Measurements from ENCODE around the gene CDK11A. TPM values are rescaled to one million over a fixed set of nuclear protein-coding genes. Genes with fewer than 3 reads are reported as not detected.
"Not testable (repeated sequence)": the region's sequence is repeated elsewhere in the genome, so short reads cannot be mapped to it uniquely, and the experiment has no call there.

Gene CDK11A
- 47.9 to 54.2 TPM (median 52.8 TPM) in 3 replicates for total RNA-seq

DNA sequence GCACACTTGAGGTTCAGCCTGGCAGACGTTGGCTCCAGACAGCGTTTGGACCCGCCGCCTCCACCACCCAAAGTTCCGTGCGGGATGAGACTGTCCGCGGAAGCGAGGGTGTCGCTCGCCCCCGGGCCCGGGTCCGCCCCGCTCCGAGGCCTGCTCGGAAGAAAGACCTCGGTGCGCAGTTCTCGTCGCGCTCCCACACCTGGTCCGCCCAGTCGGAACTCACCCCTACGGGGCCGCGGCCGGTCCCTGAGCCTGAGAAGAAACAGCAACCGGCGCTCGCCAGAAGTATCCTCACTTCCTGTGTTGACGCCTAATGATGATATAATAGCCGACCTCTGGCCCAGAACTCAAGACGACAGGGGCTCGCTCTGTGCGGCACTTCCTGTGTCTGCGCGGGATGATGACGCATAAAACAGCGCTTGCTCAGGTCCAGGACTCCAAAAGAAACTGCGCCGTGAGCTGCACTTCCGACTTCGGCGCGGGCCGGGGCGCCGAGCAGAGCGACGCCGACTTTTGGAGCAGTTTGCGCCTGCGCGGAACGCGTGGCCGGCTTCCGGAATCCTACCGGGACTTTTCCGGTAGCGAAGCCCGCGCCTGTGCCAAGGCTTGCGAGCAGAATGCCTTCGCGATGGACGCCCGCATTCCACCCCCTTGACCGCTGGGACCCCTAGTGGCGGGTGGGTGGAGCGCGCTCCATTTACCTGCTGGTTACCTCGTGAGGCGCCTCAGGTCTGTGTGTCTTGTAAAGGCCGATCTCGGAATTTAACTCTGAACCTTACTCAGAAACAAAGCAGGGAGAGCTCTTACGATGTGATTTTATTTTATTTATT is at the start of gene CDK11A:
Gene CDK11A, minus strand, starts transcription at position 323 of the 830 bp plus-strand sequence. CDS start 1,539 bp downstream, outside the sequence.
- not testable (repeated sequence) for H3K36me3 Mint-ChIP-seq; H3K9me3 Mint-ChIP-seq; H3K4me1 Mint-ChIP-seq; H3K27me3 Mint-ChIP-seq (ENCODE audit: low read depth)
- peak within 1 kb of the TSS; percentile 98 for H3K27ac Mint-ChIP-seq
- peak within 1 kb of the TSS; percentile 94 for H3K4me3 Mint-ChIP-seq
- peak; percentile 92 to 93 for DNase-seq (ENCODE audit: low spot score in 2 of 2, unreplicated experiment in 2 of 2)
- TF ChIP-seq, protein P1, sequence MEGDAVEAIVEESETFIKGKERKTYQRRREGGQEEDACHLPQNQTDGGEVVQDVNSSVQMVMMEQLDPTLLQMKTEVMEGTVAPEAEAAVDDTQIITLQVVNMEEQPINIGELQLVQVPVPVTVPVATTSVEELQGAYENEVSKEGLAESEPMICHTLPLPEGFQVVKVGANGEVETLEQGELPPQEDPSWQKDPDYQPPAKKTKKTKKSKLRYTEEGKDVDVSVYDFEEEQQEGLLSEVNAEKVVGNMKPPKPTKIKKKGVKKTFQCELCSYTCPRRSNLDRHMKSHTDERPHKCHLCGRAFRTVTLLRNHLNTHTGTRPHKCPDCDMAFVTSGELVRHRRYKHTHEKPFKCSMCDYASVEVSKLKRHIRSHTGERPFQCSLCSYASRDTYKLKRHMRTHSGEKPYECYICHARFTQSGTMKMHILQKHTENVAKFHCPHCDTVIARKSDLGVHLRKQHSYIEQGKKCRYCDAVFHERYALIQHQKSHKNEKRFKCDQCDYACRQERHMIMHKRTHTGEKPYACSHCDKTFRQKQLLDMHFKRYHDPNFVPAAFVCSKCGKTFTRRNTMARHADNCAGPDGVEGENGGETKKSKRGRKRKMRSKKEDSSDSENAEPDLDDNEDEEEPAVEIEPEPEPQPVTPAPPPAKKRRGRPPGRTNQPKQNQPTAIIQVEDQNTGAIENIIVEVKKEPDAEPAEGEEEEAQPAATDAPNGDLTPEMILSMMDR (IDR thresholded peaks at IDR 0.05; ENCODE audit: unreplicated experiment), result peak; percentile 67

DNA sequence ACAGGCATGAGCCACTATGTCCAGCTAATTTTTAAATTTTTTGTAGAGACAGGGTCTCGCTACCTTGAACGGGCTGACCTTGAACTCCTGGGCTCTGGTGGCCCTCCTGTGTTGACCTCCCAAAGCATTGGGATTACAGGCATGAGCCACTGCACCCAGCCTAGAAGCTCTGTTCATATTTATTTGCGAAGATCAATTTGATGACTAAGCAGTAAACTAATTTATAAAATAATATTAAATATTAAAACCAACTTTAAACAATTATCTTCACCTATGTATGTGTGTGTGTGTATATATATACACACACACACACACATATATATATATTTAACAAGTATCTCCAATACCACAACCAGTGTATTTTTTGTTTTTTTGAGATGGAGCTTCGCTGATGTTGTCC is 49.7 kb upstream of the CDK11A start:
- peaks cover 6% of the 10 kb centered on the region for H3K9me3 Mint-ChIP-seq
- TF ChIP-seq, protein P1 (IDR thresholded peaks at IDR 0.05; ENCODE audit: unreplicated experiment), result no peak
- DNase-seq (ENCODE audit: low spot score in 2 of 2, unreplicated experiment in 2 of 2), result no peak
- peaks cover 18% of the 10 kb centered on the region for H3K4me1 Mint-ChIP-seq
- peaks cover 22% of the 10 kb centered on the region for H3K36me3 Mint-ChIP-seq
- no peaks in the 10 kb centered on the region for H3K27me3 Mint-ChIP-seq (ENCODE audit: low read depth)
- no peak overlapping the region for H3K27ac Mint-ChIP-seq
- H3K4me3 Mint-ChIP-seq, result no peak overlapping the region

DNA sequence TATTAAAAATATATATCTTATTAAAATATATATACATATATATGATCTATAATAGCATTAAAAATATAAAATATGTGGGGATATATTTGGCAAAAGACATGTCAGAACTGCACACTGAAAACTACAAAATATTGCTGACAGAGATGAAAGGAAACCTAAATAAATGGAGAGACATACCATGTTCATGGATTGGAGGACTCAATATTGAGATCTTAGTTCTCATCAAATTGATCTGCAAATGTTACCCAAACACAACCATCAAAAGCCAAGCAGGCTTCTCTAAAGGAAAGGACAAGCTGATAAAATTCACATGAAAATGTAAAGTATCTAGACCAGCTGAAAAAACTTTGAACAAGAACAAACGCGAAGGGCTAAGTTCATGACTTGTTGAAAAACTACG is 46.9 kb upstream of the CDK11A start:
- Mint-ChIP-seq H3K9me3 (peaks cover 11% of the 10 kb centered on the region), H3K27me3 (ENCODE audit: low read depth) (no peaks in the 10 kb centered on the region), H3K27ac (no peak overlapping the region), H3K4me1 (peaks cover 7% of the 10 kb centered on the region), H3K4me3 (no peak overlapping the region), H3K36me3 (peaks cover 34% of the 10 kb centered on the region)
- DNase-seq (ENCODE audit: low spot score in 2 of 2, unreplicated experiment in 2 of 2), result no peak
- TF ChIP-seq, protein P1 (IDR thresholded peaks at IDR 0.05; ENCODE audit: unreplicated experiment), result no peak

DNA sequence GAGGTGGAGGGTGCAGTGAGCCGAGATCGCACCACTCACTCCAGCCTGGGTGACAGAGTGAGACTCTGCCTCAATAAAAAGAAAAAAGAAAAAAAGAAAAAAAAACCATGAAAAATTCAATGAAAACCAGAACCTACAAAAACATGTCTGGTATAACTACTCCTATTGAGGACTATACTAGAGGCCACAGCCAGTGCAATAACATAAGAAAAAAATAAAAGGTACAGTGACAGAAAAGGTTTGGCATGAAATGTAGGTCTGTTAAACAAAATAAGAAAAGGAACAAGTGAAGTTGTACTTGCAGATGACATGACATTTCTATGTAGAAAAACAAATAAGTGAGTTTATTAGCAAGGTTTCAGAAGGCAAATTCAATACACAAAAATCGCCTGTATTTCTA is 45.9 kb upstream of the CDK11A start:
- DNase-seq (ENCODE audit: low spot score in 2 of 2, unreplicated experiment in 2 of 2), result no peak
- Mint-ChIP-seq H3K27ac (no peak overlapping the region), H3K27me3 (ENCODE audit: low read depth) (no peaks in the 10 kb centered on the region), H3K36me3 (peaks cover 34% of the 10 kb centered on the region), H3K4me1 (no peaks in the 10 kb centered on the region), H3K4me3 (no peak overlapping the region), H3K9me3 (peaks cover 11% of the 10 kb centered on the region)
- TF ChIP-seq, protein P1 (IDR thresholded peaks at IDR 0.05; ENCODE audit: unreplicated experiment), result no peak

DNA sequence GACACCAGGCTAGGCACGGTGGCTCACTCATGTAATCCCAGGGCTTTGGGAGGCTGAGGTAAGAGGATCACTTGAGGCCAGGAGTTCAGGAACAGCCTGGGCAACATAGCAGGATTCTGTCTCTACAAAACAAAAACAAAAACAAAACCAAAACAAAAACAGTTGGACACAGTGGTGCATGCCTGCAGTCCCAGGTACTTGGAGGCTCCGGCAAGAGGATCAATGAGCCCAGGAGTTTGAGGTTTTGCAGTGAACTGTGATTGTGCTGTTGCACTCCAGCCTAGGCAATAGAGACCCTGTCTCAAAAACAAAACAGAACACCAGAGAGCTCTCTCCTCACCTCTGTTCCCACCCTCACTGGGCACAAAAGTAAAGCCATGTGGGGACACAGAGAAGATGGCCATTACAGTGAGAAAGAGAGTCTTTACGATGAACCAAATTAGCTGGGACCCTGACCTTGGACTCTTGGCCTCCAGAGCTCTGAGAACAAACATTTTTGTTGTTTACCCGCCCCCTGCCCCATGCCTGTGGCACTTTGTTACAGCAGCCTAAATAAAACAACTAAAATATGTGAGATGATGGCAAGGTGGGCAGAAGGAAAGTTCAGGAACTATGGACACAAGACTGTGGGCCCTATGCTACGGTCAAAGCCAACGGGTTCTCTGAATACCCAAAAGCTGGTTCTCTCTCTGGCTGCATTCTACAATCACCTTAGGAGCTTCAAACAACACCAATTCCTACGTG is 44.3 kb upstream of the CDK11A start:
- no peak for DNase-seq (ENCODE audit: low spot score in 2 of 2, unreplicated experiment in 2 of 2)
- no peaks in the 10 kb centered on the region for H3K4me1 Mint-ChIP-seq
- no peak overlapping the region for H3K4me3 Mint-ChIP-seq
- H3K36me3 Mint-ChIP-seq, result peaks cover 38% of the 10 kb centered on the region
- H3K9me3 Mint-ChIP-seq, result peaks cover 11% of the 10 kb centered on the region
- no peak overlapping the region for H3K27ac Mint-ChIP-seq
- TF ChIP-seq, protein P1 (IDR thresholded peaks at IDR 0.05; ENCODE audit: unreplicated experiment), result no peak
- no peaks in the 10 kb centered on the region for H3K27me3 Mint-ChIP-seq (ENCODE audit: low read depth)

Data from mesothelial cell of epicardium (in vitro differentiated cells).